Muscle of leg (tissue), 11 donors: Measurements from ENCODE around the gene FAM53B. TPM values are rescaled to one million over a fixed set of nuclear protein-coding genes. Genes with fewer than 3 reads are reported as not detected.
A peak's percentile ranks its signal among the peaks of the same experiment; 100 is the strongest.

ENCODE experiments used
- DNase-seq: peaks from one replicate; pipeline ENCODE4 v3.0.0; 2013
- H3K27ac ChIP-seq: one replicate; pipeline ENCODE4 v1.5.1; 2013; ENCODE audit warnings: mild to moderate bottlenecking, low read length, control low read depth
- H3K27me3 ChIP-seq: one replicate; pipeline ENCODE4 v1.6.1; 2013; ENCODE audit warnings: low read length; ENCODE audit not compliant: control insufficient read depth, insufficient read depth
- H3K36me3 ChIP-seq: one replicate; pipeline ENCODE4 v1.6.1; 2013; ENCODE audit warnings: low read length; ENCODE audit not compliant: control insufficient read depth, insufficient read depth
- H3K4me1 ChIP-seq: one replicate; pipeline ENCODE4 v1.6.1; 2013; ENCODE audit warnings: low read length; ENCODE audit not compliant: control insufficient read depth, insufficient read depth
- H3K4me3 ChIP-seq: one replicate; pipeline ENCODE4 v1.5.1; 2013; ENCODE audit warnings: low read length, control low read depth
- H3K9me3 ChIP-seq: replicated peaks from 2 replicates; pipeline ENCODE4 v1.6.1; 2013; ENCODE audit warnings: low read depth, low read length; ENCODE audit not compliant: control insufficient read depth
- WGBS: methylation state at CpG from one replicate; pipeline ENCODE4 v1.1.5; 2013; ENCODE audit warnings: missing lambda C conversion rate; ENCODE audit not compliant: insufficient coverage; 5-methylcytosine and 5-hydroxymethylcytosine counted together
- polyA plus RNA-seq, 8 donors: library from polyadenylated mRNA; unstranded; fragments of 120-200 nt; gene quantifications; one replicate each; pipeline versions ENCODE4 v1.2.1 to v1.2.3, GENCODE V29; 2013; ENCODE audit warnings: inconsistent platforms in 1 of 8, low replicate concordance in 1 of 8; ENCODE audit not compliant: insufficient read length in 8 of 8, insufficient read depth in 1 of 8
- total RNA-seq: library from RNA; stranded (reverse); fragments of 120-200 nt; gene quantifications from one replicate; pipeline ENCODE4 v1.2.4, GENCODE V29; 2013

Gene FAM53B
- total and polyA plus RNA-seq, 9 donors: 23.6 to 31.2 (median 27.0) TPM

GRCh38 chr10:124717911-124718741, 26.1 kb downstream of the FAM53B start:
- Histone ChIP-seq H3K27ac (peak overlapping the region; percentile 90), H3K4me1 (peaks cover 73% of the 10 kb centered on the region), H3K27me3 (no peaks in the 10 kb centered on the region), H3K4me3 (no peak overlapping the region), H3K36me3 (peaks cover 5% of the 10 kb centered on the region), H3K9me3 (no peaks in the 10 kb centered on the region)
- WGBS: 63% methylated on average over 11 of the region's 12 CpGs
- peak; percentile 39 for DNase-seq

- peaks cover 74% of the 10 kb centered on the region for H3K4me1 ChIP-seq
- H3K27ac ChIP-seq: no peak overlapping the region
- H3K4me3 ChIP-seq: no peak overlapping the region
- H3K9me3 ChIP-seq: no peaks in the 10 kb centered on the region
- H3K27me3 ChIP-seq: no peaks in the 10 kb centered on the region
- no peak for DNase-seq
- WGBS: 75% methylated on average over 4 of the region's 9 CpGs
- H3K36me3 ChIP-seq: peaks cover 9% of the 10 kb centered on the region
These were observed 27.0 kb downstream of the FAM53B start for GRCh38 chr10:124717041-124717757.

- DNase-seq: peak; percentile 35
- H3K36me3 ChIP-seq: peaks cover 12% of the 10 kb centered on the region
- WGBS: 60% methylated on average over 1 of the region's 4 CpGs
- no peak overlapping the region for H3K4me3 ChIP-seq
- no peak overlapping the region for H3K27ac ChIP-seq
- no peaks in the 10 kb centered on the region for H3K9me3 ChIP-seq
- peaks cover 68% of the 10 kb centered on the region for H3K4me1 ChIP-seq
- H3K27me3 ChIP-seq: no peaks in the 10 kb centered on the region
These were observed 27.8 kb downstream of the FAM53B start for GRCh38 chr10:124716369-124716768.

GRCh38 chr10:124715439-124715838, 28.7 kb downstream of the FAM53B start:
- peaks cover 71% of the 10 kb centered on the region for H3K4me1 ChIP-seq
- no peak for DNase-seq
- no peaks in the 10 kb centered on the region for H3K9me3 ChIP-seq
- H3K4me3 ChIP-seq: no peak overlapping the region
- no peak overlapping the region for H3K27ac ChIP-seq
- H3K27me3 ChIP-seq: no peaks in the 10 kb centered on the region
- WGBS: 0% methylated on average over 2 of the region's 6 CpGs
- peaks cover 12% of the 10 kb centered on the region for H3K36me3 ChIP-seq

- Histone ChIP-seq H3K27me3 (no peaks in the 10 kb centered on the region), H3K9me3 (no peaks in the 10 kb centered on the region), H3K4me3 (no peak overlapping the region), H3K4me1 (peaks cover 73% of the 10 kb centered on the region), H3K27ac (peak overlapping the region; percentile 62), H3K36me3 (peaks cover 12% of the 10 kb centered on the region)
- WGBS: 18% methylated on average over 1 of the region's 10 CpGs
- no peak for DNase-seq
These were observed 30.4 kb downstream of the FAM53B start for GRCh38 chr10:124713679-124714255.

GRCh38 chr10:124712704-124713407, 31.3 kb downstream of the FAM53B start:
- Histone ChIP-seq H3K4me1 (peaks cover 71% of the 10 kb centered on the region), H3K36me3 (peaks cover 12% of the 10 kb centered on the region), H3K4me3 (no peak overlapping the region), H3K9me3 (no peaks in the 10 kb centered on the region), H3K27me3 (no peaks in the 10 kb centered on the region), H3K27ac (peak overlapping the region; percentile 62)
- DNase-seq: no peak
- 90% methylated on average over 2 of the region's 5 CpGs for WGBS

GRCh38 chr10:124711145-124711544, 33.0 kb downstream of the FAM53B start:
- Histone ChIP-seq H3K27ac (peak overlapping the region; percentile 6), H3K4me3 (no peak overlapping the region), H3K36me3 (peaks cover 15% of the 10 kb centered on the region), H3K9me3 (no peaks in the 10 kb centered on the region), H3K4me1 (peaks cover 72% of the 10 kb centered on the region), H3K27me3 (no peaks in the 10 kb centered on the region)
- no peak for DNase-seq
- WGBS: 41% methylated on average over 4 of the region's 7 CpGs

GRCh38 chr10:124710266-124710881, 33.8 kb downstream of the FAM53B start:
- Histone ChIP-seq H3K27me3 (no peaks in the 10 kb centered on the region), H3K27ac (no peak overlapping the region), H3K9me3 (no peaks in the 10 kb centered on the region), H3K36me3 (peaks cover 22% of the 10 kb centered on the region), H3K4me1 (peaks cover 72% of the 10 kb centered on the region), H3K4me3 (no peak overlapping the region)
- 77% methylated on average over 13 of the region's 14 CpGs for WGBS
- no peak for DNase-seq

GRCh38 chr10:124709861-124710260, 34.3 kb downstream of the FAM53B start:
- Histone ChIP-seq H3K4me3 (no peak overlapping the region), H3K27me3 (no peaks in the 10 kb centered on the region), H3K27ac (no peak overlapping the region), H3K9me3 (no peaks in the 10 kb centered on the region), H3K36me3 (peaks cover 26% of the 10 kb centered on the region), H3K4me1 (peaks cover 76% of the 10 kb centered on the region)
- no peak for DNase-seq
- 91% methylated on average over 10 of the region's 10 CpGs for WGBS
